ENCODE results near the gene C22orf42.

GRCh38 chr22:32204856-32205722 is 46.0 kb upstream of the C22orf42 start, which contains the start of gene RFPL2:
- no peak for TF ChIP-seq POLR2A (IDR thresholded peaks at IDR 0.05)
- TF ChIP-seq CTCF (IDR thresholded peaks at IDR 0.05): no peak
